Measurements from ENCODE around the gene CORO2B. TPM values are rescaled to one million over a fixed set of nuclear protein-coding genes. Genes with fewer than 3 reads are reported as not detected.

CORO2B gene
- total and polyA plus RNA-seq, 2 of the 13 experiments (the other 11 are each of a cell fraction or from before 2014, with no cell fraction given) = 0.35 to 0.63 TPM

GRCh38 chr15:68734881-68735280 lies 156.1 kb downstream of the CORO2B start:
- Histone ChIP-seq H3K4me3 (replicated peaks in 1 of 3; ENCODE audit: insufficient read depth in 1 of 3, low read depth in 2 of 3, low read length in 3 of 3) (no peak overlapping the region), H3K36me3 (replicated peaks in 1 of 2; ENCODE audit: control insufficient read depth in 1 of 2, insufficient read depth in 2 of 2, low read length in 2 of 2) (no peaks in the 10 kb centered on the region), H3K9ac (ENCODE audit: insufficient read depth, low read depth, low read length) (no peak overlapping the region), H3K4me2 (ENCODE audit: low read depth, low read length) (no peak overlapping the region), H3K9me3 (ENCODE audit: low read length) (no peaks in the 10 kb centered on the region), H3K27me3 (ENCODE audit: control insufficient read depth in 1 of 2, insufficient read depth in 2 of 2, low read length in 2 of 2) (peaks cover 0 to 6% of the 10 kb centered on the region in 2 experiments; a peak in 2 of 5 replicates), H2AFZ (ENCODE audit: low read length) (no peak overlapping the region), H3K4me1 (ENCODE audit: insufficient read depth, low read length) (no peaks in the 10 kb centered on the region), H3K79me2 (ENCODE audit: insufficient read depth, low read length) (no peaks in the 10 kb centered on the region), H3K27ac (ENCODE audit: extremely low read length, insufficient read depth, low read length) (no peak overlapping the region), H4K20me1 (ENCODE audit: insufficient read depth, low read length) (no peaks in the 10 kb centered on the region)
- DNase-seq (ENCODE audit: low spot score) = no peak
- BruUV-seq (replicated peaks) = no TSS peak
- CTCF ChIA-PET (ENCODE audit: low intra/inter-chr PET ratio, low total read pairs) = no interaction called here
- no peak for ATAC-seq
- FAIRE-seq = no peak
- in situ Hi-C loops (cut with HindIII; ENCODE audit: extremely low pct_ligation_motif_present, low pct_unique_long_range_greater_than_20kb) (loop anchor here (5.0 kb wide), 1 partner anchor 142 kb away; no protein-coding TSS in a partner anchor), intact Hi-C loops (cut with micrococcal nuclease; ENCODE audit: unreplicated experiment) (no loop called here)
- POLR2A ChIA-PET = no interaction called here
- TF ChIP-seq ZNF597 (CRISPR knock-in tag; IDR thresholded peaks at IDR 0.05) (no peak), MTA3 (CRISPR knock-in tag; IDR thresholded peaks at IDR 0.05) (no peak), ARID4A (CRISPR knock-in tag; IDR thresholded peaks at IDR 0.05; ENCODE audit: borderline replicate concordance) (no peak), ARNTL (CRISPR knock-in tag; IDR thresholded peaks at IDR 0.05) (no peak), ZBTB34 (CRISPR knock-in tag; IDR thresholded peaks at IDR 0.05) (no peak), ARID3A (IDR thresholded peaks at IDR 0.05; ENCODE audit: low read depth, low read length) (no peak), ZNF10 (CRISPR knock-in tag; IDR thresholded peaks at IDR 0.05; ENCODE audit: borderline replicate concordance, low read depth) (no peak), FOXK2 (IDR thresholded peaks at IDR 0.05) (no peak), SNAPC2 (CRISPR knock-in tag; IDR thresholded peaks at IDR 0.05) (no peak), SKIL (CRISPR knock-in tag; IDR thresholded peaks at IDR 0.05; ENCODE audit: borderline replicate concordance) (no peak), TCF7 (IDR thresholded peaks at IDR 0.05; ENCODE audit: low read depth) (no peak), ZNF678 (CRISPR knock-in tag; IDR thresholded peaks at IDR 0.05) (no peak), ZSCAN31 (CRISPR knock-in tag; IDR thresholded peaks at IDR 0.05; ENCODE audit: low read depth) (no peak), ZNF788 (CRISPR knock-in tag; IDR thresholded peaks at IDR 0.05; ENCODE audit: borderline replicate concordance) (no peak), KLF16 (CRISPR knock-in tag; IDR thresholded peaks at IDR 0.05) (no peak)

Measured in HepG2 (cell line).